GM20431 (cell line): ENCODE data around the gene AAK1.
"Not testable (repeated sequence)": the region's sequence is repeated elsewhere in the genome, so short reads cannot be mapped to it uniquely, and the experiment has no call there.

Experiments
- in situ Hi-C: fragments of 300-500 bp; cut with MseI, MboI; formaldehyde crosslinking; loops from one replicate; pipeline ENCODE4 v1.15.0; 2020; ENCODE audit warnings: low sequenced_read_pairs; ENCODE audit not compliant: unreplicated experiment

Gene AAK1

GRCh38 chr2:69436596-69436937 is 207.0 kb downstream of the AAK1 start:
- in situ Hi-C loops: no loop called here

GRCh38 chr2:69434753-69435152 is 208.8 kb downstream of the AAK1 start:
- in situ Hi-C loops: no loop called here

GRCh38 chr2:69429491-69430183 is 213.9 kb downstream of the AAK1 start:
- in situ Hi-C loops: no loop called here

- in situ Hi-C loops: no loop called here
Measured at GRCh38 chr2:69428981-69429380, 214.6 kb downstream of the AAK1 start.

GRCh38 chr2:69424419-69424818 is 219.1 kb downstream of the AAK1 start:
- in situ Hi-C loops: no loop called here

GRCh38 chr2:69422198-69422597 is 221.3 kb downstream of the AAK1 start:
- in situ Hi-C loops: no loop called here

- in situ Hi-C loops: not testable (repeated sequence)
Measured at GRCh38 chr2:69419111-69419510, 224.4 kb downstream of the AAK1 start.

- in situ Hi-C loops: no loop called here
Measured at GRCh38 chr2:69416147-69416546, 227.4 kb downstream of the AAK1 start.
